WTC11 (cell line): ENCODE measurements around the gene NAP1L5. TPM values are rescaled to one million over a fixed set of nuclear protein-coding genes. Genes with fewer than 3 reads are reported as not detected.

Experiments used
- ATAC-seq: fragments of 200-7000 bp; cut with Tn5 transposase; 2 replicates; pipeline ENCODE4 v1.10.0; 2021; ENCODE audit warnings: mild to moderate bottlenecking, moderate library complexity
- CTCF ChIA-PET: fragments of 300-600 bp; sonication (Branson Sonifier 250); formaldehyde crosslinking; loops from one replicate; lab custom pipeline; 2021; ENCODE audit warnings: antibody characterized with exemption; lab: Charles Lee
- POLR2A ChIA-PET: fragments of 350-600 bp; sonication (Branson Sonifier 250); formaldehyde crosslinking; loops from one replicate; lab custom pipeline; 2021; ENCODE audit warnings: antibody characterized with exemption; lab: Charles Lee
- DNase-seq: peaks from one replicate; pipeline ENCODE4 v3.0.0; 2021; ENCODE audit warnings: low spot score
- H3K27ac Mint-ChIP-seq: 2 replicates; pipeline ENCODE4 v1.8.0; 2021; ENCODE audit warnings: mixed read lengths
- H3K27me3 Mint-ChIP-seq: 2 replicates; pipeline ENCODE4 v1.8.0; 2021; ENCODE audit warnings: low read depth, mild to moderate bottlenecking, moderate library complexity, mixed read lengths
- H3K36me3 Mint-ChIP-seq: 2 replicates; pipeline ENCODE4 v1.8.0; 2021; ENCODE audit warnings: mixed read lengths
- H3K4me1 Mint-ChIP-seq: 2 replicates; pipeline ENCODE4 v1.8.0; 2022; ENCODE audit warnings: mixed read lengths
- H3K4me3 Mint-ChIP-seq: 2 replicates; pipeline ENCODE4 v1.8.0; 2021; ENCODE audit warnings: mild to moderate bottlenecking, moderate library complexity, mixed read lengths
- H3K9me3 Mint-ChIP-seq: 2 replicates; pipeline ENCODE4 v1.8.0; 2021; ENCODE audit warnings: mixed read lengths
- CTCF ChIP-seq: fragments of 200-600 bp; IDR thresholded peaks from 2 replicates; pipeline ENCODE4 v1.8.0; 2022; ENCODE audit warnings: antibody characterized with exemption
- ELF4 ChIP-seq: sonication (generic); formaldehyde crosslinking; IDR thresholded peaks from 2 replicates; pipeline ENCODE4 v1.8.1; 2022; ENCODE audit warnings: low read depth, mild to moderate bottlenecking, moderate library complexity, missing genetic modification reagents
- EMX1 ChIP-seq: fragments of 250-450 bp; sonication (Bioruptor Pico); IDR thresholded peaks from 2 replicates; pipeline ENCODE4 v1.8.0; 2021; ENCODE audit warnings: mild to moderate bottlenecking
- FOXP1 ChIP-seq: sonication (generic); formaldehyde crosslinking; IDR thresholded peaks from 2 replicates; pipeline ENCODE4 v1.8.0; 2022; ENCODE audit warnings: missing genetic modification reagents, mild to moderate bottlenecking, moderate library complexity, borderline replicate concordance
- GTF2I ChIP-seq: fragments of 250-450 bp; sonication (Bioruptor Pico); conservative IDR thresholded peaks from 2 replicates; pipeline ENCODE4 v1.4.0; 2021; ENCODE audit warnings: mild to moderate bottlenecking
- SMAD3 ChIP-seq: sonication (generic); formaldehyde crosslinking; IDR thresholded peaks from 2 replicates; pipeline ENCODE4 v1.8.0; 2022; ENCODE audit warnings: missing genetic modification reagents, mild to moderate bottlenecking, borderline replicate concordance
- STAT6 ChIP-seq: sonication (generic); formaldehyde crosslinking; conservative IDR thresholded peaks from 2 replicates; pipeline ENCODE4 v1.8.1; 2023; ENCODE audit warnings: mild to moderate bottlenecking, low read depth, missing genetic modification reagents, moderate library complexity
- USF2 ChIP-seq: sonication (generic); formaldehyde crosslinking; IDR thresholded peaks from 2 replicates; pipeline ENCODE4 v1.8.1; 2023; ENCODE audit warnings: mild to moderate bottlenecking, missing genetic modification reagents, moderate library complexity
- ZNF416 ChIP-seq: fragments of 250-450 bp; sonication (Bioruptor Pico); IDR thresholded peaks from 2 replicates; pipeline ENCODE4 v1.9.0; 2021; ENCODE audit warnings: mild to moderate bottlenecking, inconsistent platforms
- total RNA-seq: library from RNA; stranded (reverse); gene quantifications from 3 replicates; pipeline ENCODE4 v1.2.3, GENCODE V29; 2021
- TF ChIP-seq, protein P1 (sequence below): sonication (generic); formaldehyde crosslinking; conservative IDR thresholded peaks from 2 replicates; pipeline ENCODE4 v1.8.1; 2022; ENCODE audit warnings: mild to moderate bottlenecking, missing genetic modification reagents
- TF ChIP-seq, protein P2 (sequence below): fragments of 250-450 bp; sonication (Bioruptor Pico); IDR thresholded peaks from 2 replicates; pipeline ENCODE4 v2.1.2; 2022; ENCODE audit warnings: mild to moderate bottlenecking, moderate library complexity
- TF ChIP-seq, protein P3 (sequence below): sonication (generic); formaldehyde crosslinking; IDR thresholded peaks from 2 replicates; pipeline ENCODE4 v1.8.0; 2022; ENCODE audit warnings: mild to moderate bottlenecking, missing genetic modification reagents
- TF ChIP-seq, protein P4 (sequence below): fragments of 250-450 bp; sonication (Bioruptor Pico); IDR thresholded peaks from 2 replicates; pipeline ENCODE4 v1.9.0; 2021; ENCODE audit warnings: mild to moderate bottlenecking

The NAP1L5 gene
- total RNA-seq, 1 experiment from 2014 or later, result 3.3 TPM

GRCh38 chr4:88673886-88674285 lies 23.7 kb downstream of the NAP1L5 start (continued):
- TF ChIP-seq STAT6 (CRISPR knock-in tag) (no peak), EMX1 (CRISPR knock-in tag) (no peak), ZNF416 (CRISPR knock-in tag) (no peak), USF2 (CRISPR knock-in tag) (no peak), FOXP1 (CRISPR knock-in tag) (no peak), ELF4 (CRISPR knock-in tag) (no peak), SMAD3 (CRISPR knock-in tag) (no peak)
- TF ChIP-seq, protein P1, sequence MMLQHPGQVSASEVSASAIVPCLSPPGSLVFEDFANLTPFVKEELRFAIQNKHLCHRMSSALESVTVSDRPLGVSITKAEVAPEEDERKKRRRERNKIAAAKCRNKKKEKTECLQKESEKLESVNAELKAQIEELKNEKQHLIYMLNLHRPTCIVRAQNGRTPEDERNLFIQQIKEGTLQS (CRISPR knock-in tag), result no peak
- TF ChIP-seq, protein P2, sequence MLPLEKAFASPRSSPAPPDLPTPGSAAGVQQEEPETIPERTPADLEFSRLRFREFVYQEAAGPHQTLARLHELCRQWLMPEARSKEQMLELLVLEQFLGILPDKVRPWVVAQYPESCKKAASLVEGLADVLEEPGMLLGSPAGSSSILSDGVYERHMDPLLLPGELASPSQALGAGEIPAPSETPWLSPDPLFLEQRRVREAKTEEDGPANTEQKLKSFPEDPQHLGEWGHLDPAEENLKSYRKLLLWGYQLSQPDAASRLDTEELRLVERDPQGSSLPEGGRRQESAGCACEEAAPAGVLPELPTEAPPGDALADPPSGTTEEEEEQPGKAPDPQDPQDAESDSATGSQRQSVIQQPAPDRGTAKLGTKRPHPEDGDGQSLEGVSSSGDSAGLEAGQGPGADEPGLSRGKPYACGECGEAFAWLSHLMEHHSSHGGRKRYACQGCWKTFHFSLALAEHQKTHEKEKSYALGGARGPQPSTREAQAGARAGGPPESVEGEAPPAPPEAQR (CRISPR knock-in tag), result no peak
- TF ChIP-seq, all 79 proteins: peak for 0

DNA sequence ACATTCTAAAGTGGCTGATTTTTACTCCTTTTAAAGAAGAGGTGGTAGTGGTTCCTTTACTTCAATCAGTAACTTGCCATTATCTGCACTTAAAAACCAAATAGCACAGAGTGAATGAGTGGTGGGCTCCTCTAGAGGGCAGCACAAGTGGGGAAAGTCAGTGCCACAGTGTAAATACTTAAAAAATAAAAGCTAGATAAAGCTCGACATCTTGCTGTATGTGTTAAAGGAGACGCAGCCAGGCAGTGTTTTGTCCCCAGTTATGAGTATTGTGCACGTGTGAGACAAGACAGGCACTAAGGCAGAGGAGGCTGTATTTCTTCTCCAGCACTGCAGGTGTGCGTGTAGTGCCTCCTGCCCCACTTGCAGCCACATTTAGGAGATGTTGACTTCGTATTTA lies 24.6 kb downstream of the NAP1L5 start:
- no peaks in the 10 kb centered on the region for H3K9me3 Mint-ChIP-seq
- DNase-seq (peak; percentile 47), ATAC-seq (peak; percentile 91)
- POLR2A ChIA-PET, result no interaction called here
- CTCF ChIA-PET, result interaction anchor here (0.6 to 2.3 kb wide), 36 partner anchors 8 to 454 kb away, joined by 3 to 19 read pairs (median 4); partner anchors contain the start of genes HERC5, NAP1L5 and PYURF
- H3K27me3 Mint-ChIP-seq, result no peaks in the 10 kb centered on the region
- H3K36me3 Mint-ChIP-seq, result no peaks in the 10 kb centered on the region
- H3K4me1 Mint-ChIP-seq, result 0 out of 2 replicates have a peak, but pooled peaks cover 2% of the 10 kb centered on the region
- TF ChIP-seq CTCF, result peak; percentile 31; the same call in 1 of the 2 replicates
- TF ChIP-seq, protein P3, sequence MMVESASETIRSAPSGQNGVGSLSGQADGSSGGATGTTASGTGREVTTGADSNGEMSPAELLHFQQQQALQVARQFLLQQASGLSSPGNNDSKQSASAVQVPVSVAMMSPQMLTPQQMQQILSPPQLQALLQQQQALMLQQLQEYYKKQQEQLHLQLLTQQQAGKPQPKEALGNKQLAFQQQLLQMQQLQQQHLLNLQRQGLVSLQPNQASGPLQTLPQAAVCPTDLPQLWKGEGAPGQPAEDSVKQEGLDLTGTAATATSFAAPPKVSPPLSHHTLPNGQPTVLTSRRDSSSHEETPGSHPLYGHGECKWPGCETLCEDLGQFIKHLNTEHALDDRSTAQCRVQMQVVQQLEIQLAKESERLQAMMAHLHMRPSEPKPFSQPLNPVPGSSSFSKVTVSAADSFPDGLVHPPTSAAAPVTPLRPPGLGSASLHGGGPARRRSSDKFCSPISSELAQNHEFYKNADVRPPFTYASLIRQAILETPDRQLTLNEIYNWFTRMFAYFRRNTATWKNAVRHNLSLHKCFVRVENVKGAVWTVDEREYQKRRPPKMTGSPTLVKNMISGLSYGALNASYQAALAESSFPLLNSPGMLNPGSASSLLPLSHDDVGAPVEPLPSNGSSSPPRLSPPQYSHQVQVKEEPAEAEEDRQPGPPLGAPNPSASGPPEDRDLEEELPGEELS (CRISPR knock-in tag), result no peak
- H3K4me3 Mint-ChIP-seq, result no peak overlapping the region
- no peak overlapping the region for H3K27ac Mint-ChIP-seq

DNA sequence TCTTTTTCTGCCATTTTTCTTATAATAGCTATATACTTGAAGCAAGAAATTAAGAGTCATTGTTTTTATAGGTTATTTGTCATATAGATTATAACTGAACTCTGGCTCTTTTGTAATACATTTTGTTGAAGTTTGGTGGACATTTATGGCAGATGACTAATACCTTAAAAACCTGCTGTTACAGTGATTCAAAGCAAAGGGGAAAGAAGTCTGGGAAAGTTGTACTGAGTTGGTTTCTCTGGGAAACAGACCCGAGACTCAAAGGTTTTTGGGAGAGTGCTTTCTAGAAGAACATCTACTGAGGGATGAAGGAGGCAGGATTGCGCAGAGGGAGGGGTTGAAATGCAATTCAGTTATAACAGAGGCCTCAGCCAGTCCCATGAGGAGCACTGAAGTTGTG lies 35.9 kb downstream of the NAP1L5 start:
- ChIA-PET CTCF (interaction anchor here (2.7 to 2.9 kb wide), 2 partner anchors 11 to 135 kb away, joined by 7 to 19 read pairs; no protein-coding TSS in a partner anchor), POLR2A (no interaction called here)
- no peaks in the 10 kb centered on the region for H3K27me3 Mint-ChIP-seq
- no peak overlapping the region for H3K27ac Mint-ChIP-seq
- H3K4me3 Mint-ChIP-seq, result no peak overlapping the region
- DNase-seq (no peak), ATAC-seq (no peak)
- no peaks in the 10 kb centered on the region for H3K36me3 Mint-ChIP-seq
- peaks cover 19% of the 10 kb centered on the region for H3K4me1 Mint-ChIP-seq
- no peaks in the 10 kb centered on the region for H3K9me3 Mint-ChIP-seq
- TF ChIP-seq, protein P4, sequence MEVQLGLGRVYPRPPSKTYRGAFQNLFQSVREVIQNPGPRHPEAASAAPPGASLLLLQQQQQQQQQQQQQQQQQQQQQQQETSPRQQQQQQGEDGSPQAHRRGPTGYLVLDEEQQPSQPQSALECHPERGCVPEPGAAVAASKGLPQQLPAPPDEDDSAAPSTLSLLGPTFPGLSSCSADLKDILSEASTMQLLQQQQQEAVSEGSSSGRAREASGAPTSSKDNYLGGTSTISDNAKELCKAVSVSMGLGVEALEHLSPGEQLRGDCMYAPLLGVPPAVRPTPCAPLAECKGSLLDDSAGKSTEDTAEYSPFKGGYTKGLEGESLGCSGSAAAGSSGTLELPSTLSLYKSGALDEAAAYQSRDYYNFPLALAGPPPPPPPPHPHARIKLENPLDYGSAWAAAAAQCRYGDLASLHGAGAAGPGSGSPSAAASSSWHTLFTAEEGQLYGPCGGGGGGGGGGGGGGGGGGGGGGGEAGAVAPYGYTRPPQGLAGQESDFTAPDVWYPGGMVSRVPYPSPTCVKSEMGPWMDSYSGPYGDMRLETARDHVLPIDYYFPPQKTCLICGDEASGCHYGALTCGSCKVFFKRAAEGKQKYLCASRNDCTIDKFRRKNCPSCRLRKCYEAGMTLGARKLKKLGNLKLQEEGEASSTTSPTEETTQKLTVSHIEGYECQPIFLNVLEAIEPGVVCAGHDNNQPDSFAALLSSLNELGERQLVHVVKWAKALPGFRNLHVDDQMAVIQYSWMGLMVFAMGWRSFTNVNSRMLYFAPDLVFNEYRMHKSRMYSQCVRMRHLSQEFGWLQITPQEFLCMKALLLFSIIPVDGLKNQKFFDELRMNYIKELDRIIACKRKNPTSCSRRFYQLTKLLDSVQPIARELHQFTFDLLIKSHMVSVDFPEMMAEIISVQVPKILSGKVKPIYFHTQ (CRISPR knock-in tag), result no peak
- no peak for TF ChIP-seq GTF2I (CRISPR knock-in tag)
